ENCODE results near the gene COL27A1. TPM values are rescaled to one million over a fixed set of nuclear protein-coding genes. Genes with fewer than 3 reads are reported as not detected.

Gene COL27A1
- total RNA-seq, 2 experiments from 2014 or later: 0.87 to 1.2 TPM

DNA sequence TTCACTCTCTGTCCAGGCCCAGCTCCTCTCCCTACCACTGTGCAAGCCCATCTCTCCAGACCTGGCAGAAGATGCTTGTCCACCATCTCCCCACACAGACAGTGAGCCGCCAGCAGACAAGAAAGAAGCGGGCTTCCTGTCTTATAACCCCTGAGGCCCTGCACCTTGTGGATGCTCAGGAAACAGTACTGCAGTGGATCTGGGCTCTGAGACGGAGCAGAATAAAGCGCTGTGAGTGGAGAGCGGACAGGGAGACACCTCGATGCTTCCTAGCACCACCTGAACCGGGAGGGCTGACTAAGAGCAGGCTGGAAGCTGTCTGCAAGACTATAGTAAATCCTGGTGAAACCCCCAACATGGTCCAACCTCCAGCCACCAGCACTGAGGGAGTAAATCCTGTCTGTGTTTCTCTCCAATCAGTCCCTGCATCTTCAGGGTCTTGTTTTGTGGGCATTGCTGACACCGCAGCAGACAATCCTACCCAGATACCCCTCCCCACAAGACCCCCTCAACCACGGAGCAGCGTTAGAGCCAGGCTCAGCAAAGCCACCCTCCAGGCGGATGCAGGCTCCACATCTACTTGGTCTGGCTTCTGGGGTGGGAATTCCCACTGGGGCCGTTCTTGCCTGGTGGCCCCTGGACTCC lies 193.0 kb downstream of the COL27A1 start:
- H3K27me3 ChIP-seq (ENCODE audit: control insufficient read depth in 1 of 2, insufficient read depth in 2 of 2, low read length in 2 of 2): no peaks in the 10 kb centered on the region
- peak overlapping the region; percentile 61 to 66 for H3K27ac ChIP-seq (ENCODE audit: low read depth in 1 of 2, low read length in 2 of 2)
- Mint-ChIP-seq H3K36me3 (ENCODE audit: low read depth) (peaks cover 97% of the 10 kb centered on the region), H3K27me3 (no peaks in the 10 kb centered on the region), H3K4me3 (no peak overlapping the region), H3K9me3 (no peaks in the 10 kb centered on the region), H3K4me1 (ENCODE audit: low read depth) (peaks cover 53% of the 10 kb centered on the region), H3K27ac (peak overlapping the region; percentile 92)
- ATAC-seq (ENCODE audit: poor library complexity) (no peak), DNase-seq (no peak)
- H3K9me3 ChIP-seq (ENCODE audit: control insufficient read depth in 1 of 2, insufficient read depth in 1 of 2, low read length in 2 of 2): no peaks in the 10 kb centered on the region
- TF ChIP-seq, protein P1, sequence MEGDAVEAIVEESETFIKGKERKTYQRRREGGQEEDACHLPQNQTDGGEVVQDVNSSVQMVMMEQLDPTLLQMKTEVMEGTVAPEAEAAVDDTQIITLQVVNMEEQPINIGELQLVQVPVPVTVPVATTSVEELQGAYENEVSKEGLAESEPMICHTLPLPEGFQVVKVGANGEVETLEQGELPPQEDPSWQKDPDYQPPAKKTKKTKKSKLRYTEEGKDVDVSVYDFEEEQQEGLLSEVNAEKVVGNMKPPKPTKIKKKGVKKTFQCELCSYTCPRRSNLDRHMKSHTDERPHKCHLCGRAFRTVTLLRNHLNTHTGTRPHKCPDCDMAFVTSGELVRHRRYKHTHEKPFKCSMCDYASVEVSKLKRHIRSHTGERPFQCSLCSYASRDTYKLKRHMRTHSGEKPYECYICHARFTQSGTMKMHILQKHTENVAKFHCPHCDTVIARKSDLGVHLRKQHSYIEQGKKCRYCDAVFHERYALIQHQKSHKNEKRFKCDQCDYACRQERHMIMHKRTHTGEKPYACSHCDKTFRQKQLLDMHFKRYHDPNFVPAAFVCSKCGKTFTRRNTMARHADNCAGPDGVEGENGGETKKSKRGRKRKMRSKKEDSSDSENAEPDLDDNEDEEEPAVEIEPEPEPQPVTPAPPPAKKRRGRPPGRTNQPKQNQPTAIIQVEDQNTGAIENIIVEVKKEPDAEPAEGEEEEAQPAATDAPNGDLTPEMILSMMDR (IDR thresholded peaks at IDR 0.05): no peak
- H3K4me1 ChIP-seq (ENCODE audit: insufficient read depth, low read length): peaks cover 40% of the 10 kb centered on the region
- intact Hi-C loops (cut with DNase I, micrococcal nuclease): loop anchor here (2.0 to 5.0 kb wide), 3 partner anchors 16 to 39 kb away; partner anchors contain the start of gene AKNA (in 1 of the 2)
- POLR2A ChIA-PET: interaction anchor here (0.9 to 1.9 kb wide), 4 partner anchors 17 to 47 kb away, joined by 3 to 7 read pairs (median 3); partner anchors contain the start of gene AKNA
- CTCF ChIA-PET: interaction anchor here (1.0 to 1.5 kb wide), 2 partner anchors 9 to 38 kb away, joined by 3 to 5 read pairs; no protein-coding TSS in a partner anchor
- peaks cover 91% of the 10 kb centered on the region for H3K36me3 ChIP-seq (ENCODE audit: insufficient read depth, low read length)
- H3K4me3 ChIP-seq (ENCODE audit: low read length): no peak overlapping the region

DNA sequence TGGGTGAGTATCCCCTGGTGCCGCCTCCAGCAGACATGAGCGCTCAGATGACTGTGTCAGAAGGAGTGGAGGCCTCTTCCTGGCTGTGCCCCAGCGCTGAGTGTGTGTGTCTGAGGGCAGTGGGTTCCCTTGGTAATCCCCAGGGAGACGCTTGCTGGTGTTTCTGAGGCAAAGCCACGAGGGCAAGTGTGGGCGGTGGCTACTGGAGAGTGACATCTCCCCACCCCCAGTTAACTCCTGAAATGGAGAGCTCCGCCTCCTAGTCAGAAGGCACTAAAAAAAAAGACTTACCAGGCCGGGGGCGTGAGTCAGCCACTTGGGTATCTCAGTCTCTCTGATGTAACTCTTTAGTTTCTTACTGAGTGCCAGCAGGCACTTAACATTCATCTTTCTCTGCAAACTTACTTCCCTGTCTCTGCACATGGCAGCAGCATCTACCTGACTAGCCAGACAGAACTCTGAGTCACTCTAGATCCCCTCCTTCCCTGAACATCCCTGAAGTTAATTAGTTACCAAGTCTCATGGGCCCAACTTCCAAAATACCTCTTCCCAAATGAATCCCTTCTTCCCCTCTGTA lies 193.7 kb downstream of the COL27A1 start:
- Histone ChIP-seq H3K4me1 (ENCODE audit: insufficient read depth, low read length) (peaks cover 40% of the 10 kb centered on the region), H3K4me3 (ENCODE audit: low read length) (no peak overlapping the region), H3K36me3 (ENCODE audit: insufficient read depth, low read length) (peaks cover 91% of the 10 kb centered on the region), H3K27ac (ENCODE audit: low read depth in 1 of 2, low read length in 2 of 2) (peak overlapping the region; percentile 61 to 66), H3K27me3 (ENCODE audit: control insufficient read depth in 1 of 2, insufficient read depth in 2 of 2, low read length in 2 of 2) (no peaks in the 10 kb centered on the region), H3K9me3 (ENCODE audit: control insufficient read depth in 1 of 2, insufficient read depth in 1 of 2, low read length in 2 of 2) (no peaks in the 10 kb centered on the region)
- ChIA-PET POLR2A (interaction anchor here (1.0 kb wide), 2 partner anchors 20 to 46 kb away, joined by 3 read pairs; no protein-coding TSS in a partner anchor), CTCF (interaction anchor here (1.0 to 1.5 kb wide), 2 partner anchors 10 to 37 kb away, joined by 3 to 5 read pairs; no protein-coding TSS in a partner anchor)
- Mint-ChIP-seq H3K27me3 (no peaks in the 10 kb centered on the region), H3K4me3 (peak overlapping the region; percentile 36), H3K36me3 (ENCODE audit: low read depth) (peaks cover 97% of the 10 kb centered on the region), H3K4me1 (ENCODE audit: low read depth) (peaks cover 59% of the 10 kb centered on the region), H3K9me3 (no peaks in the 10 kb centered on the region), H3K27ac (peak overlapping the region; percentile 92)
- intact Hi-C loops (cut with DNase I, micrococcal nuclease): loop anchor here (2.0 to 5.0 kb wide), 3 partner anchors 16 to 38 kb away; partner anchors contain the start of gene AKNA (in 1 of the 2)
- TF ChIP-seq, protein P1 (IDR thresholded peaks at IDR 0.05): no peak
- ATAC-seq (ENCODE audit: poor library complexity) (peak; percentile 85), DNase-seq (peak in 11 of 14 experiments; percentile 27 to 83 (median 58))

DNA sequence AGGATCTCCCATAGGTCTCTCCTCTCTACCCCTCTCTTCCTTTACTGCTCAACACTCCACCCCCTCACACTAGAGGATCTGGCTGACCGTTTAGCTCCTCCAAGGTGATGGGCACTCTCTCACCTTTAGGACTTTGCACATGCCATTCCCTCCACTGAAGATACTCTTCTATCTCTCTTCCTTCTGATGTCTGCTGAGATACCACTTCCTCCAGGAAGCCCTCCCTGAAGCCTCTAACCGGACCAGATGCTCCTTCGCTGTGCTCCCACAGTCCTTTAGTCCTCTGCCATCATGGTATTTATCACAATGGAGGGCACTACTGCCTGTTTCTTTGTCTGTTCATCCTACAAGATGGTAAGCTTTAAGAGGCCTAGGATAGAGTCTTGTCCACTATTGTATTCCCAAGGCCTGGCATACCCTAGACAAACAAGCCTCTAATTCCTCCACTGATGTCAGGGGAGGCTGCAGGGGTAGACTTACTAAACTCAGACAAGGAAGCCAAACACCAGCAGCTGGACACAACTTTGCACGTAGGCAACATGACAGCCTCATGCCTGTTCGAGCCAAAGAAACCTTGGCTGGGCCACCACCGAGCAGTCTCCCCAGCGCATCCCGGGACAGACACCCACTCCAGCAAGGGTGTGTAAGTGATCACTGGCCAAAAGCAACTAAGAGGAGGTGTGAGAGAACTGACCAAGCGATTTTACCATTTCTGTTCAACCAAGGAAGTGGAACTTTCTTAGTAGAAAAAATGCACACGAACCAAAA lies 194.6 kb downstream of the COL27A1 start:
- Mint-ChIP-seq H3K4me1 (ENCODE audit: low read depth) (peaks cover 55% of the 10 kb centered on the region), H3K36me3 (ENCODE audit: low read depth) (peaks cover 94% of the 10 kb centered on the region), H3K4me3 (peak overlapping the region; percentile 11), H3K27me3 (no peaks in the 10 kb centered on the region), H3K27ac (peak overlapping the region; percentile 92), H3K9me3 (no peaks in the 10 kb centered on the region)
- DNase-seq: no peak
- Histone ChIP-seq H3K27me3 (ENCODE audit: control insufficient read depth in 1 of 2, insufficient read depth in 2 of 2, low read length in 2 of 2) (no peaks in the 10 kb centered on the region), H3K9me3 (ENCODE audit: control insufficient read depth in 1 of 2, insufficient read depth in 1 of 2, low read length in 2 of 2) (no peaks in the 10 kb centered on the region), H3K36me3 (ENCODE audit: insufficient read depth, low read length) (peaks cover 85% of the 10 kb centered on the region), H3K27ac (ENCODE audit: low read depth in 1 of 2, low read length in 2 of 2) (peak overlapping the region; percentile 61 to 66), H3K4me1 (ENCODE audit: insufficient read depth, low read length) (peaks cover 40% of the 10 kb centered on the region), H3K4me3 (ENCODE audit: low read length) (no peak overlapping the region)
- no peak for ATAC-seq (ENCODE audit: poor library complexity)
- intact Hi-C loops (cut with DNase I, micrococcal nuclease): loop anchor here (2.0 to 5.0 kb wide), 3 partner anchors 15 to 37 kb away; partner anchors contain the start of gene AKNA (in 2 of the 2)
- ChIA-PET CTCF (interaction anchor here (0.7 to 1.5 kb wide), 3 partner anchors 11 to 17 kb away, joined by 3 to 5 read pairs (median 4); no protein-coding TSS in a partner anchor), POLR2A (interaction anchor here (0.7 to 1.2 kb wide), 4 partner anchors 11 to 58 kb away, joined by 3 to 4 read pairs (median 3); partner anchors contain the start of gene AKNA)
- TF ChIP-seq, protein P1 (IDR thresholded peaks at IDR 0.05): no peak
